ENCODE measurements around the gene NGEF.

GRCh38 chr2:232863996-232864395 is 149.1 kb downstream of the NGEF start:
- TF ChIP-seq CTCF (IDR thresholded peaks at IDR 0.05), result no peak
- TF ChIP-seq POLR2A (IDR thresholded peaks at IDR 0.05), result no peak
